Transverse colon (tissue), 4 donors: Measurements from ENCODE around the gene DROSHA.

Source experiments
- CTCF ChIP-seq, 5 experiments: fragments of 200-600 bp in 3 of 5; fragments of 450-650 bp in 2 of 5; sonication (generic) in 3 of 5; IDR thresholded peaks; 1 replicate in 2 of 5; 2 replicates in 3 of 5; pipeline ENCODE4 v1.5.1; 2016 to 2017; ENCODE audit warnings: antibody characterized with exemption in 5 of 5, inconsistent platforms in 3 of 5, mild to moderate bottlenecking in 2 of 5, moderate library complexity in 1 of 5
- EP300 ChIP-seq: sonication (generic); formaldehyde crosslinking; IDR thresholded peaks from one replicate; pipeline ENCODE4 v1.6.1; 2017; ENCODE audit warnings: antibody characterized with exemption, low read depth
- POLR2A ChIP-seq: fragments of 450-650 bp; IDR thresholded peaks from one replicate; pipeline ENCODE4 v1.6.1; 2016; ENCODE audit warnings: antibody characterized with exemption, mild to moderate bottlenecking, moderate library complexity
- POLR2AphosphoS5 ChIP-seq, 3 donors: sonication (generic); formaldehyde crosslinking; IDR thresholded peaks; one replicate each; pipeline ENCODE4 v1.6.1; 2016; ENCODE audit warnings: antibody characterized with exemption in 3 of 3

GRCh38 chr5:31452314-31452713, 79.6 kb downstream of the DROSHA start:
- TF ChIP-seq CTCF (IDR thresholded peaks at IDR 0.05) (no peak), POLR2A (no peak), POLR2AphosphoS5 (IDR thresholded peaks at IDR 0.05) (no peak), EP300 (no peak)
